ENCODE measurements around the gene DNAH14.

DNA sequence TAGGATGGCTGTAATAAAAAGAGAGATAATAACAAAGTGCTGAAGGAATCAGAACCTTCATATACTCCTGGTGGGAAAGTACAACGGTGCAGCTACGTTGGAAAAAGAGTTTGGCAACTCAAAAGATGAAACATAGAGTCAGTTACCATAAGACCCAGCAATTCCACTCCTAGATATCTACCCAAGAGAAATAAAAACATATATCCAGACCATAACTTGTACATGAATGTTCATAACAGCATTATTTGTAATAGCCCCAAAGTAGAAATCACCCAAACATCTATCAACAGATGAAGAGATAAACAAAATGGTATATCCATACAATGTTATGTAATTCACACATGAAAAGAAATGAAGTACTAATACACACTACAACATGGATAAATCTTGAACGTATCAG, 30.5 kb upstream of the DNAH14 start:
- TF ChIP-seq GATA3 (IDR thresholded peaks at IDR 0.05; ENCODE audit: low read depth, low read length) = no peak
- no peak for TF ChIP-seq GATA2 (IDR thresholded peaks at IDR 0.05; ENCODE audit: low read depth, low read length)
